ENCODE measurements around the gene DGCR2.

- TF ChIP-seq, protein P1, sequence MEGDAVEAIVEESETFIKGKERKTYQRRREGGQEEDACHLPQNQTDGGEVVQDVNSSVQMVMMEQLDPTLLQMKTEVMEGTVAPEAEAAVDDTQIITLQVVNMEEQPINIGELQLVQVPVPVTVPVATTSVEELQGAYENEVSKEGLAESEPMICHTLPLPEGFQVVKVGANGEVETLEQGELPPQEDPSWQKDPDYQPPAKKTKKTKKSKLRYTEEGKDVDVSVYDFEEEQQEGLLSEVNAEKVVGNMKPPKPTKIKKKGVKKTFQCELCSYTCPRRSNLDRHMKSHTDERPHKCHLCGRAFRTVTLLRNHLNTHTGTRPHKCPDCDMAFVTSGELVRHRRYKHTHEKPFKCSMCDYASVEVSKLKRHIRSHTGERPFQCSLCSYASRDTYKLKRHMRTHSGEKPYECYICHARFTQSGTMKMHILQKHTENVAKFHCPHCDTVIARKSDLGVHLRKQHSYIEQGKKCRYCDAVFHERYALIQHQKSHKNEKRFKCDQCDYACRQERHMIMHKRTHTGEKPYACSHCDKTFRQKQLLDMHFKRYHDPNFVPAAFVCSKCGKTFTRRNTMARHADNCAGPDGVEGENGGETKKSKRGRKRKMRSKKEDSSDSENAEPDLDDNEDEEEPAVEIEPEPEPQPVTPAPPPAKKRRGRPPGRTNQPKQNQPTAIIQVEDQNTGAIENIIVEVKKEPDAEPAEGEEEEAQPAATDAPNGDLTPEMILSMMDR (IDR thresholded peaks at IDR 0.05; ENCODE audit: low read length), result no peak
- TF ChIP-seq EZH2 (optimal IDR thresholded peaks at IDR 0.05; ENCODE audit: low read depth, low read length) (no peak), EZH2phosphoT487 (IDR thresholded peaks at IDR 0.05; ENCODE audit: low read length) (no peak)
Measured at GRCh38 chr22:19056951-19057401, 65.2 kb downstream of the DGCR2 start.
